Activated CD4-positive, alpha-beta T cell treated with anti-CD3 and anti-CD28 coated beads, Interleukin-2, amount 10 ng/mL, durations not matched to agents 7 days and 5 days (primary cell): ENCODE measurements around the gene C2CD3. TPM values are rescaled to one million over a fixed set of nuclear protein-coding genes. Genes with fewer than 3 reads are reported as not detected.
A peak's percentile ranks its signal among the peaks of the same experiment; 100 is the strongest.

Experiments used
- CTCF ChIA-PET: fragments of 350-600 bp; sonication (Branson Sonifier 250); formaldehyde crosslinking; loops from one replicate; lab custom pipeline; 2021; ENCODE audit warnings: antibody characterized with exemption; lab: Charles Lee
- POLR2A ChIA-PET: fragments of 350-600 bp; sonication (Branson Sonifier 250); formaldehyde crosslinking; loops from one replicate; lab custom pipeline; 2021; ENCODE audit warnings: antibody characterized with exemption; lab: Charles Lee
- DNase-seq: peaks from one replicate; pipeline ENCODE4 v3.0.0-alpha.2; 2020
- H3K27ac Mint-ChIP-seq: one replicate; pipeline ENCODE4 v1.8.0; 2021; ENCODE audit warnings: mild to moderate bottlenecking, moderate library complexity, mixed read lengths
- H3K27me3 Mint-ChIP-seq: one replicate; pipeline ENCODE4 v1.8.0; 2021; ENCODE audit warnings: mixed read lengths
- H3K36me3 Mint-ChIP-seq: one replicate; pipeline ENCODE4 v1.8.0; 2021; ENCODE audit warnings: low read depth, mixed read lengths
- H3K4me1 Mint-ChIP-seq: one replicate; pipeline ENCODE4 v1.8.0; 2021; ENCODE audit warnings: mixed read lengths
- H3K4me3 Mint-ChIP-seq: one replicate; pipeline ENCODE4 v1.8.0; 2021; ENCODE audit warnings: mild to moderate bottlenecking, moderate library complexity, mixed read lengths
- H3K9me3 Mint-ChIP-seq: one replicate; pipeline ENCODE4 v1.8.0; 2021; ENCODE audit warnings: mixed read lengths
- total RNA-seq, 2 experiments: library from RNA; stranded (reverse); gene quantifications; one replicate each; pipeline ENCODE4 v1.2.3, GENCODE V29; 2021

C2CD3 gene
- total RNA-seq, 2 experiments from 2014 or later, result 34.0 to 39.1 TPM

- Mint-ChIP-seq H3K4me3 (no peak within 1 kb of the TSS), H3K27me3 (no peaks in the 10 kb centered on the region), H3K4me1 (peaks cover 75% of the 10 kb centered on the region), H3K9me3 (no peaks in the 10 kb centered on the region), H3K36me3 (peaks cover 26% of the 10 kb centered on the region), H3K27ac (peak within 1 kb of the TSS; percentile 67)
- no peak for DNase-seq
- CTCF ChIA-PET, result interaction anchor here (0.9 to 1.6 kb wide), 3 partner anchors 10 to 11 kb away, joined by 3 to 5 read pairs (median 4); no protein-coding TSS in a partner anchor
- POLR2A ChIA-PET, result interaction anchor here (0.7 to 1.5 kb wide), 2 partner anchors 13 to 29 kb away, joined by 3 read pairs; no protein-coding TSS in a partner anchor
These were observed 162.2 kb downstream of the C2CD3 start, which contains the start of gene UCP3 for GRCh38 chr11:74008373-74009229. TSS of gene UCP3 (minus strand) at chr11:74009085. CDS start at chr11:74007042, 2,043 bp downstream.

- ChIA-PET POLR2A (interaction anchor here (0.7 to 1.5 kb wide), 2 partner anchors 12 to 28 kb away, joined by 3 read pairs; no protein-coding TSS in a partner anchor), CTCF (interaction anchor here (0.9 to 1.6 kb wide), 2 partner anchors 10 to 11 kb away, joined by 3 to 5 read pairs; no protein-coding TSS in a partner anchor)
- Mint-ChIP-seq H3K4me3 (no peak overlapping the region), H3K4me1 (peaks cover 78% of the 10 kb centered on the region), H3K27me3 (no peaks in the 10 kb centered on the region), H3K27ac (no peak overlapping the region), H3K36me3 (peaks cover 31% of the 10 kb centered on the region), H3K9me3 (no peaks in the 10 kb centered on the region)
- DNase-seq, result no peak
These were observed 163.0 kb downstream of the C2CD3 start for GRCh38 chr11:74007691-74008372.

GRCh38 chr11:74006743-74007304 lies 164.0 kb downstream of the C2CD3 start:
- Mint-ChIP-seq H3K4me1 (peaks cover 73% of the 10 kb centered on the region), H3K9me3 (no peaks in the 10 kb centered on the region), H3K4me3 (no peak overlapping the region), H3K27ac (peak overlapping the region; percentile 71), H3K36me3 (peaks cover 32% of the 10 kb centered on the region), H3K27me3 (no peaks in the 10 kb centered on the region)
- POLR2A ChIA-PET, result no interaction called here
- CTCF ChIA-PET, result interaction anchor here (1.6 kb wide), 1 partner anchor 9 kb away, joined by 5 read pairs; no protein-coding TSS in a partner anchor
- no peak for DNase-seq

- peaks cover 65% of the 10 kb centered on the region for H3K4me1 Mint-ChIP-seq
- no peaks in the 10 kb centered on the region for H3K27me3 Mint-ChIP-seq
- ChIA-PET CTCF (interaction anchor here (0.6 to 2.5 kb wide), 7 partner anchors 9 to 42 kb away, joined by 3 to 12 read pairs (median 4); no protein-coding TSS in a partner anchor), POLR2A (interaction anchor here (1.0 kb wide), 1 partner anchor 26 kb away, joined by 4 read pairs; no protein-coding TSS in a partner anchor)
- peaks cover 2% of the 10 kb centered on the region for H3K9me3 Mint-ChIP-seq
- H3K27ac Mint-ChIP-seq, result peak overlapping the region; percentile 89
- H3K4me3 Mint-ChIP-seq, result no peak overlapping the region
- peaks cover 31% of the 10 kb centered on the region for H3K36me3 Mint-ChIP-seq
- DNase-seq, result no peak
These were observed 164.9 kb downstream of the C2CD3 start for GRCh38 chr11:74005721-74006517.

- Mint-ChIP-seq H3K4me1 (peaks cover 58% of the 10 kb centered on the region), H3K27me3 (no peaks in the 10 kb centered on the region), H3K9me3 (peaks cover 2% of the 10 kb centered on the region), H3K36me3 (peaks cover 32% of the 10 kb centered on the region), H3K4me3 (peak overlapping the region; percentile 45), H3K27ac (peak overlapping the region; percentile 89)
- peak; percentile 92 for DNase-seq
- CTCF ChIA-PET, result interaction anchor here (0.6 to 2.5 kb wide), 9 partner anchors 8 to 41 kb away, joined by 3 to 12 read pairs (median 4); no protein-coding TSS in a partner anchor
- POLR2A ChIA-PET, result interaction anchor here (0.6 to 1.0 kb wide), 3 partner anchors 9 to 25 kb away, joined by 3 to 4 read pairs (median 4); no protein-coding TSS in a partner anchor
These were observed 165.8 kb downstream of the C2CD3 start for GRCh38 chr11:74004759-74005615.

GRCh38 chr11:74004046-74004695 lies 166.6 kb downstream of the C2CD3 start:
- ChIA-PET POLR2A (interaction anchor here (0.6 kb wide), 1 partner anchor 11 kb away, joined by 4 read pairs; no protein-coding TSS in a partner anchor), CTCF (interaction anchor here (1.4 to 2.5 kb wide), 4 partner anchors 9 to 23 kb away, joined by 3 to 12 read pairs (median 5); no protein-coding TSS in a partner anchor)
- peaks cover 35% of the 10 kb centered on the region for H3K36me3 Mint-ChIP-seq
- DNase-seq, result no peak
- peaks cover 2% of the 10 kb centered on the region for H3K9me3 Mint-ChIP-seq
- H3K4me3 Mint-ChIP-seq, result no peak overlapping the region
- H3K27me3 Mint-ChIP-seq, result no peaks in the 10 kb centered on the region
- H3K27ac Mint-ChIP-seq, result peak overlapping the region; percentile 89
- H3K4me1 Mint-ChIP-seq, result peaks cover 60% of the 10 kb centered on the region

- ChIA-PET POLR2A (no interaction called here), CTCF (interaction anchor here (0.7 to 1.4 kb wide), 5 partner anchors 11 to 23 kb away, joined by 3 to 5 read pairs (median 3); no protein-coding TSS in a partner anchor)
- Mint-ChIP-seq H3K4me3 (no peak overlapping the region), H3K27me3 (no peaks in the 10 kb centered on the region), H3K27ac (no peak overlapping the region), H3K36me3 (peaks cover 35% of the 10 kb centered on the region), H3K4me1 (peaks cover 55% of the 10 kb centered on the region), H3K9me3 (peaks cover 2% of the 10 kb centered on the region)
- no peak for DNase-seq
These were observed 168.0 kb downstream of the C2CD3 start for GRCh38 chr11:74002832-74003231.

GRCh38 chr11:74001822-74002286 lies 168.9 kb downstream of the C2CD3 start:
- DNase-seq, result no peak
- Mint-ChIP-seq H3K27ac (peak overlapping the region; percentile 55), H3K27me3 (no peaks in the 10 kb centered on the region), H3K36me3 (peaks cover 40% of the 10 kb centered on the region), H3K4me1 (peaks cover 64% of the 10 kb centered on the region), H3K4me3 (no peak overlapping the region), H3K9me3 (peaks cover 4% of the 10 kb centered on the region)
- ChIA-PET CTCF (interaction anchor here (0.7 to 1.3 kb wide), 2 partner anchors 12 to 22 kb away, joined by 3 to 5 read pairs; no protein-coding TSS in a partner anchor), POLR2A (interaction anchor here (0.5 kb wide), 1 partner anchor 204 kb away, joined by 3 read pairs; no protein-coding TSS in a partner anchor)

GRCh38 chr11:74000307-74001133 lies 170.3 kb downstream of the C2CD3 start:
- peaks cover 4% of the 10 kb centered on the region for H3K9me3 Mint-ChIP-seq
- H3K4me1 Mint-ChIP-seq, result peaks cover 64% of the 10 kb centered on the region
- no peaks in the 10 kb centered on the region for H3K27me3 Mint-ChIP-seq
- H3K27ac Mint-ChIP-seq, result no peak overlapping the region
- ChIA-PET POLR2A (no interaction called here), CTCF (interaction anchor here (1.2 to 1.4 kb wide), 2 partner anchors 11 to 46 kb away, joined by 3 to 4 read pairs; no protein-coding TSS in a partner anchor)
- DNase-seq, result no peak
- H3K4me3 Mint-ChIP-seq, result no peak overlapping the region
- H3K36me3 Mint-ChIP-seq, result peaks cover 39% of the 10 kb centered on the region
